ENCODE measurements around the gene DOC2B. TPM values are rescaled to one million over a fixed set of nuclear protein-coding genes. Genes with fewer than 3 reads are reported as not detected.

Gene DOC2B
- total RNA-seq, 4 donors from 2014 or later: 10.4 to 18.0 (median 14.6) TPM

GRCh38 chr17:194828-195602, 13.6 kb upstream of the DOC2B start:
- H3K4me3 ChIP-seq: no peak overlapping the region
- peaks cover 12 to 14% (median 13%) of the 10 kb centered on the region in 4 donors for H3K4me1 ChIP-seq
- H3K27me3 ChIP-seq: peaks cover 0 to 54% (median 0%) of the 10 kb centered on the region in 4 donors
- no peak for DNase-seq (ENCODE audit: extremely low spot score)
- WGBS: 83% methylated on average over 16 of the region's 16 CpGs
- no peak overlapping the region for H3K27ac ChIP-seq (replicated peaks in 1 of 4)
- H3K36me3 ChIP-seq: no peaks in the 10 kb centered on the region
- H3K9me3 ChIP-seq: no peaks in the 10 kb centered on the region
- TF ChIP-seq POLR2A (IDR thresholded peaks at IDR 0.05; ENCODE audit: low read depth): no peak
- no peak for TF ChIP-seq CTCF (IDR thresholded peaks at IDR 0.05)
- no peak for TF ChIP-seq EP300 (IDR thresholded peaks at IDR 0.05)
- no peak for TF ChIP-seq POLR2AphosphoS5 (IDR thresholded peaks at IDR 0.05)
- intact Hi-C loops (cut with DNase I): no loop called here

- Histone ChIP-seq H3K36me3 (no peaks in the 10 kb centered on the region), H3K9me3 (no peaks in the 10 kb centered on the region), H3K27me3 (peaks cover 0 to 50% (median 0%) of the 10 kb centered on the region in 4 donors), H3K27ac (replicated peaks in 1 of 4) (no peak overlapping the region), H3K4me1 (peaks cover 3 to 5% (median 4%) of the 10 kb centered on the region in 4 donors), H3K4me3 (no peak overlapping the region)
- DNase-seq (ENCODE audit: extremely low spot score): no peak
- 67% methylated on average over 25 of the region's 31 CpGs for WGBS
- TF ChIP-seq CTCF (IDR thresholded peaks at IDR 0.05) (no peak), POLR2A (IDR thresholded peaks at IDR 0.05; ENCODE audit: low read depth) (no peak), POLR2AphosphoS5 (IDR thresholded peaks at IDR 0.05) (no peak), EP300 (IDR thresholded peaks at IDR 0.05) (no peak)
- intact Hi-C loops (cut with DNase I): no loop called here
Observed at GRCh38 chr17:193841-194806, 12.7 kb upstream of the DOC2B start.

GRCh38 chr17:193426-193810, 12.0 kb upstream of the DOC2B start:
- Histone ChIP-seq H3K27ac (replicated peaks in 1 of 4) (no peak overlapping the region), H3K4me1 (peaks cover 0 to 3% (median 0%) of the 10 kb centered on the region in 4 donors), H3K36me3 (no peaks in the 10 kb centered on the region), H3K4me3 (no peak overlapping the region), H3K9me3 (no peaks in the 10 kb centered on the region), H3K27me3 (peaks cover 0 to 50% (median 0%) of the 10 kb centered on the region in 4 donors)
- no peak for DNase-seq (ENCODE audit: extremely low spot score)
- no peak for TF ChIP-seq CTCF (IDR thresholded peaks at IDR 0.05)
- no peak for TF ChIP-seq POLR2AphosphoS5 (IDR thresholded peaks at IDR 0.05)
- TF ChIP-seq EP300 (IDR thresholded peaks at IDR 0.05): no peak
- TF ChIP-seq POLR2A (IDR thresholded peaks at IDR 0.05; ENCODE audit: low read depth): no peak
- intact Hi-C loops (cut with DNase I): no loop called here
- 95% methylated on average over 8 of the region's 8 CpGs for WGBS

- 90% methylated on average over 15 of the region's 21 CpGs for WGBS
- Histone ChIP-seq H3K27me3 (peaks cover 0 to 45% (median 0%) of the 10 kb centered on the region in 4 donors), H3K4me1 (peaks cover 0 to 3% (median 0%) of the 10 kb centered on the region in 4 donors), H3K36me3 (no peaks in the 10 kb centered on the region), H3K4me3 (no peak overlapping the region), H3K27ac (replicated peaks in 1 of 4) (no peak overlapping the region), H3K9me3 (no peaks in the 10 kb centered on the region)
- TF ChIP-seq POLR2A (IDR thresholded peaks at IDR 0.05; ENCODE audit: low read depth) (no peak), EP300 (IDR thresholded peaks at IDR 0.05) (no peak), CTCF (IDR thresholded peaks at IDR 0.05) (no peak), POLR2AphosphoS5 (IDR thresholded peaks at IDR 0.05) (no peak)
- intact Hi-C loops (cut with DNase I): no loop called here
- DNase-seq (ENCODE audit: extremely low spot score): no peak
Observed at GRCh38 chr17:192666-193425, 11.4 kb upstream of the DOC2B start.

All from esophagus muscularis mucosa (tissue), 4 donors.